ENCODE data around the gene METTL22. TPM values are rescaled to one million over a fixed set of nuclear protein-coding genes. Genes with fewer than 3 reads are reported as not detected.

Gene METTL22
- total and polyA plus RNA-seq, 2 donors (not counting 3 experiments of a cell fraction or from before 2014, with no cell fraction given) = 42.0 to 52.6 TPM

DNA sequence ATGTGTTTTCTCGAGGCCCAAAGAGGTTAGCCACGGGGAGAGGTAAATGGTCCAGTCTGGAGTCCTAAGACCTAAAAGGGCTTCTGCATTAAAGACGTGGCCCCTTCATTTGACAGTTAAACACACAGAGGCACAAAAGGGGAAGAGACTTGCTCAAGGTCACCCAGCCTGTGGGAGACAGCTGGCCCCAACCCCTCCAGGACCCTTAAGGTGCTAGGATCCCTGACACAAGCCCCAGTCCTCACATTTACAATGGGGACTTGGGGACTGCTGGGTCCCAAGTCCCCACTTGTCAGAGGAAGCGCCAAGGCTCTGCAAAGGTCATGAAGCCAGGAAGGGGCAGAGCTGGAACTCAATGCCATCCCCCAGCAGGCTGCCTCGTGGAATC, 54.7 kb downstream of the METTL22 start:
- Histone ChIP-seq H3K36me3 (ENCODE audit: control insufficient read depth in 2 of 2, extremely low read depth in 1 of 2, insufficient read depth in 2 of 2, low read length in 2 of 2) (no peaks in the 10 kb centered on the region), H3K9me3 (replicated peaks; ENCODE audit: control insufficient read depth, insufficient read depth, low read length) (no peaks in the 10 kb centered on the region), H3K4me2 (ENCODE audit: insufficient read depth, low read length) (no peak overlapping the region), H3K79me2 (ENCODE audit: control insufficient read depth, insufficient read depth, low read length) (no peaks in the 10 kb centered on the region), H4K20me1 (replicated peaks; ENCODE audit: control insufficient read depth, extremely low read depth, insufficient read depth, low read length) (no peaks in the 10 kb centered on the region), H3K27ac (ENCODE audit: insufficient read depth, low read depth, low read length) (no peak overlapping the region), H3K9ac (replicated peaks; ENCODE audit: extremely low read depth, insufficient read depth, low read length) (no peak overlapping the region), H3K4me3 (replicated peaks in 1 of 3; ENCODE audit: insufficient read depth in 1 of 3, low read depth in 1 of 3, low read length in 3 of 3) (no peak overlapping the region), H2AFZ (ENCODE audit: low read depth, low read length) (no peak overlapping the region), H3K9me1 (replicated peaks; ENCODE audit: control insufficient read depth, extremely low read depth, insufficient read depth, low read length) (no peaks in the 10 kb centered on the region), H3K4me1 (ENCODE audit: control insufficient read depth, extremely low read depth, insufficient read depth, low read length) (peaks cover 6% of the 10 kb centered on the region), H3K27me3 (ENCODE audit: control insufficient read depth in 2 of 2, insufficient read depth in 2 of 2, low read length in 2 of 2) (peaks cover 0 to 2% of the 10 kb centered on the region in 2 experiments)
- ChIA-PET POLR2A (no interaction called here), CTCF (interaction anchor here (4.0 kb wide), 1 partner anchor 204 kb away, joined by 14 read pairs; no protein-coding TSS in a partner anchor)
- no peak for TF ChIP-seq POLR2AphosphoS5 (IDR thresholded peaks at IDR 0.05; ENCODE audit: insufficient read depth, low read depth, low read length)
- no peak for TF ChIP-seq EZH2 (IDR thresholded peaks at IDR 0.05; ENCODE audit: borderline replicate concordance, low read depth, low read length, severe bottlenecking)
- no peak for TF ChIP-seq MYC (IDR thresholded peaks at IDR 0.05; ENCODE audit: low read depth, low read length)
- TF ChIP-seq POLR2A (IDR thresholded peaks at IDR 0.05; ENCODE audit: low read depth, low read length) = no peak
- TF ChIP-seq GATA2 (IDR thresholded peaks at IDR 0.05; ENCODE audit: insufficient read depth, insufficient read length, low read depth, low read length) = no peak
- TF ChIP-seq, protein P1, sequence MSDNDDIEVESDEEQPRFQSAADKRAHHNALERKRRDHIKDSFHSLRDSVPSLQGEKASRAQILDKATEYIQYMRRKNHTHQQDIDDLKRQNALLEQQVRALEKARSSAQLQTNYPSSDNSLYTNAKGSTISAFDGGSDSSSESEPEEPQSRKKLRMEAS (IDR thresholded peaks at IDR 0.05; ENCODE audit: insufficient read depth, insufficient read length) = no peak
- TF ChIP-seq FOS (IDR thresholded peaks at IDR 0.05; ENCODE audit: borderline replicate concordance, insufficient read depth, low read length) = no peak
- TF ChIP-seq, protein P2, sequence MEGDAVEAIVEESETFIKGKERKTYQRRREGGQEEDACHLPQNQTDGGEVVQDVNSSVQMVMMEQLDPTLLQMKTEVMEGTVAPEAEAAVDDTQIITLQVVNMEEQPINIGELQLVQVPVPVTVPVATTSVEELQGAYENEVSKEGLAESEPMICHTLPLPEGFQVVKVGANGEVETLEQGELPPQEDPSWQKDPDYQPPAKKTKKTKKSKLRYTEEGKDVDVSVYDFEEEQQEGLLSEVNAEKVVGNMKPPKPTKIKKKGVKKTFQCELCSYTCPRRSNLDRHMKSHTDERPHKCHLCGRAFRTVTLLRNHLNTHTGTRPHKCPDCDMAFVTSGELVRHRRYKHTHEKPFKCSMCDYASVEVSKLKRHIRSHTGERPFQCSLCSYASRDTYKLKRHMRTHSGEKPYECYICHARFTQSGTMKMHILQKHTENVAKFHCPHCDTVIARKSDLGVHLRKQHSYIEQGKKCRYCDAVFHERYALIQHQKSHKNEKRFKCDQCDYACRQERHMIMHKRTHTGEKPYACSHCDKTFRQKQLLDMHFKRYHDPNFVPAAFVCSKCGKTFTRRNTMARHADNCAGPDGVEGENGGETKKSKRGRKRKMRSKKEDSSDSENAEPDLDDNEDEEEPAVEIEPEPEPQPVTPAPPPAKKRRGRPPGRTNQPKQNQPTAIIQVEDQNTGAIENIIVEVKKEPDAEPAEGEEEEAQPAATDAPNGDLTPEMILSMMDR (IDR thresholded peaks at IDR 0.05; ENCODE audit: extremely low read depth in 1 of 2, insufficient read depth in 1 of 2, low read depth in 1 of 2, low read length in 2 of 2) = no peak
- TF ChIP-seq JUN (IDR thresholded peaks at IDR 0.05; ENCODE audit: borderline replicate concordance, insufficient read depth, insufficient read length, low read depth) = no peak
- BruUV-seq (replicated peaks) = no TSS peak
- no peak for DNase-seq (ENCODE audit: low read depth, low spot score)
- no peak for FAIRE-seq
- intact Hi-C loops (cut with micrococcal nuclease) (no loop called here), dilution Hi-C loops (cut with MboI; ENCODE audit: extremely low pct_ligation_motif_present, low sequenced_read_pairs) (no loop called here)
